GM12878 (cell line): ENCODE data around the gene GLT8D2. TPM values are rescaled to one million over a fixed set of nuclear protein-coding genes. Genes with fewer than 3 reads are reported as not detected.
A peak's percentile ranks its signal among the peaks of the same experiment; 100 is the strongest.

Experiments
- CEBPB ChIP-seq, 2 experiments: fragments of 150-350 bp in 1 of 2; IDR thresholded peaks; 2 replicates each; pipeline ENCODE4 v1.6.1; 2012 to 2014; ENCODE audit warnings: low read depth in 2 of 2, low read length in 2 of 2, borderline replicate concordance in 1 of 2, inconsistent platforms in 1 of 2
- EGR1 ChIP-seq, 2 experiments: IDR thresholded peaks; 1 replicate in 1 of 2; 2 replicates in 1 of 2; pipeline ENCODE4 v1.6.1; 2011 to 2012; ENCODE audit warnings: low read depth in 2 of 2, low read length in 2 of 2, borderline replicate concordance in 1 of 2, mild to moderate bottlenecking in 1 of 2, moderate library complexity in 1 of 2
- GABPA ChIP-seq: IDR thresholded peaks from 2 replicates; pipeline ENCODE4 v1.6.1; 2014; ENCODE audit warnings: antibody characterized with exemption, low read depth, mild to moderate bottlenecking, inconsistent platforms
- GATAD2B ChIP-seq: fragments of 450-650 bp; conservative IDR thresholded peaks from 2 replicates; pipeline ENCODE4 v1.6.1; 2017; ENCODE audit warnings: low read depth, mild to moderate bottlenecking, moderate library complexity
- IKZF2 ChIP-seq, 2 experiments: fragments of 450-650 bp; IDR thresholded peaks; 2 replicates each; pipeline ENCODE4 v1.6.1; 2017; ENCODE audit warnings: mild to moderate bottlenecking in 2 of 2, moderate library complexity in 2 of 2
- KAT2A ChIP-seq: conservative IDR thresholded peaks from 2 replicates; pipeline ENCODE4 v1.6.1; 2011; ENCODE audit warnings: low read depth, low read length; ENCODE audit not compliant: control insufficient read depth
- MEF2A ChIP-seq: IDR thresholded peaks from 2 replicates; pipeline ENCODE4 v1.6.1; 2011; ENCODE audit warnings: low read depth, mild to moderate bottlenecking, low read length, moderate library complexity; ENCODE audit not compliant: insufficient read depth
- MTA3 ChIP-seq: IDR thresholded peaks from 2 replicates; pipeline ENCODE4 v1.6.1; 2012; ENCODE audit warnings: low read length, inconsistent platforms, borderline replicate concordance
- MXI1 ChIP-seq: fragments of 150-350 bp; IDR thresholded peaks from 2 replicates; pipeline ENCODE4 v1.6.1; 2011; ENCODE audit warnings: low read depth, mild to moderate bottlenecking, inconsistent platforms, low read length, improper control_type of control experiment
- MYC ChIP-seq: IDR thresholded peaks from 2 replicates; pipeline ENCODE4 v1.6.1; 2011; ENCODE audit warnings: mild to moderate bottlenecking, low read length, moderate library complexity, inconsistent platforms; ENCODE audit not compliant: insufficient read depth, insufficient replicate concordance, insufficient read length, severe bottlenecking
- NFYB ChIP-seq: IDR thresholded peaks from 2 replicates; pipeline ENCODE4 v1.6.1; 2011; ENCODE audit warnings: low read depth, mild to moderate bottlenecking, low read length, improper control_type of control experiment, moderate library complexity; ENCODE audit not compliant: insufficient read depth
- PAX5 ChIP-seq: IDR thresholded peaks from 2 replicates; pipeline ENCODE4 v1.6.1; 2011; ENCODE audit warnings: low read depth, low read length, borderline replicate concordance
- PAX8 ChIP-seq: fragments of 450-650 bp; IDR thresholded peaks from 2 replicates; pipeline ENCODE4 v1.6.1; 2017; ENCODE audit warnings: mild to moderate bottlenecking, moderate library complexity
- PML ChIP-seq: IDR thresholded peaks from 2 replicates; pipeline ENCODE4 v1.6.1; 2012; ENCODE audit warnings: low read length, inconsistent platforms
- RAD21 ChIP-seq: IDR thresholded peaks from 2 replicates; pipeline ENCODE4 v1.6.1; 2011; ENCODE audit warnings: mild to moderate bottlenecking, low read depth, low read length, moderate library complexity; ENCODE audit not compliant: insufficient read depth
- RAD51 ChIP-seq: fragments of 450-650 bp; IDR thresholded peaks from 2 replicates; pipeline ENCODE4 v1.6.1; 2016; ENCODE audit warnings: moderate library complexity, mild to moderate bottlenecking, inconsistent platforms
- SPI1 ChIP-seq: IDR thresholded peaks from 2 replicates; pipeline ENCODE4 v1.6.1; 2011; ENCODE audit warnings: low read depth, mild to moderate bottlenecking, low read length, moderate library complexity, borderline replicate concordance; ENCODE audit not compliant: insufficient read depth
- SRF ChIP-seq, 2 experiments: IDR thresholded peaks; 2 replicates each; pipeline ENCODE4 v1.6.1; 2011; ENCODE audit warnings: low read depth in 2 of 2, low read length in 2 of 2, mild to moderate bottlenecking in 1 of 2, moderate library complexity in 1 of 2
- TCF12 ChIP-seq: IDR thresholded peaks from 2 replicates; pipeline ENCODE4 v1.6.1; 2011; ENCODE audit warnings: low read depth, mild to moderate bottlenecking, low read length
- TCF7 ChIP-seq: IDR thresholded peaks from 2 replicates; pipeline ENCODE4 v1.6.1; 2014; ENCODE audit warnings: antibody characterized with exemption, borderline replicate concordance
- WRNIP1 ChIP-seq: IDR thresholded peaks from 2 replicates; pipeline ENCODE4 v1.6.1; 2011; ENCODE audit warnings: low read depth, low read length, improper control_type of control experiment, borderline replicate concordance
- polyA plus RNA-seq, 11 experiments: library from polyadenylated mRNA; depleted of rRNA in 4 of 11; unstranded in 6 of 11; stranded (reverse) in 5 of 11; fragments of >200 nt; fragmentation: Nextera tagmentation in 4 of 11; fragmentation: Illumina TruSeq in 1 of 11; extraction: Ambion mirVana in 4 of 11; extraction: Trizol in 1 of 11; gene quantifications; 1 replicate in 1 of 11; 2 replicates in 10 of 11; pipeline versions ENCODE4 v1.2.1 to v1.2.3, GENCODE V29; 2011 to 2016; ENCODE audit warnings: inconsistent platforms in 2 of 11, missing spikeins in 2 of 11, low read depth in 1 of 11
- total RNA-seq, 4 experiments: library from RNA; depleted of rRNA in 3 of 4; stranded (reverse); fragments of >200 nt in 3 of 4; fragmentation: Illumina TruSeq in 1 of 4; extraction: Trizol in 1 of 4; gene quantifications; 2 replicates each; pipeline versions ENCODE4 v1.2.1 to v1.2.3, GENCODE V29; 2013 to 2021
- TF ChIP-seq, protein P1 (sequence below): IDR thresholded peaks from 2 replicates; pipeline ENCODE4 v1.6.1; 2011; ENCODE audit warnings: low read depth, low read length, improper control_type of control experiment, borderline replicate concordance
- TF ChIP-seq, protein P2 (sequence below): fragments of 450-650 bp; IDR thresholded peaks from 2 replicates; pipeline ENCODE4 v1.6.1; 2017; ENCODE audit warnings: mild to moderate bottlenecking
- TF ChIP-seq, protein P3 (sequence below): fragments of 450-650 bp; IDR thresholded peaks from 2 replicates; pipeline ENCODE4 v1.6.1; 2018; ENCODE audit warnings: borderline replicate concordance, mild to moderate bottlenecking; ENCODE audit not compliant: partially characterized antibody

The GLT8D2 gene
- total and polyA plus RNA-seq, 10 of the 15 experiments (the other 5 are each of a cell fraction or from before 2014, with no cell fraction given), result 0.06 to 0.80 (median 0.37) TPM; not detected in 1

DNA sequence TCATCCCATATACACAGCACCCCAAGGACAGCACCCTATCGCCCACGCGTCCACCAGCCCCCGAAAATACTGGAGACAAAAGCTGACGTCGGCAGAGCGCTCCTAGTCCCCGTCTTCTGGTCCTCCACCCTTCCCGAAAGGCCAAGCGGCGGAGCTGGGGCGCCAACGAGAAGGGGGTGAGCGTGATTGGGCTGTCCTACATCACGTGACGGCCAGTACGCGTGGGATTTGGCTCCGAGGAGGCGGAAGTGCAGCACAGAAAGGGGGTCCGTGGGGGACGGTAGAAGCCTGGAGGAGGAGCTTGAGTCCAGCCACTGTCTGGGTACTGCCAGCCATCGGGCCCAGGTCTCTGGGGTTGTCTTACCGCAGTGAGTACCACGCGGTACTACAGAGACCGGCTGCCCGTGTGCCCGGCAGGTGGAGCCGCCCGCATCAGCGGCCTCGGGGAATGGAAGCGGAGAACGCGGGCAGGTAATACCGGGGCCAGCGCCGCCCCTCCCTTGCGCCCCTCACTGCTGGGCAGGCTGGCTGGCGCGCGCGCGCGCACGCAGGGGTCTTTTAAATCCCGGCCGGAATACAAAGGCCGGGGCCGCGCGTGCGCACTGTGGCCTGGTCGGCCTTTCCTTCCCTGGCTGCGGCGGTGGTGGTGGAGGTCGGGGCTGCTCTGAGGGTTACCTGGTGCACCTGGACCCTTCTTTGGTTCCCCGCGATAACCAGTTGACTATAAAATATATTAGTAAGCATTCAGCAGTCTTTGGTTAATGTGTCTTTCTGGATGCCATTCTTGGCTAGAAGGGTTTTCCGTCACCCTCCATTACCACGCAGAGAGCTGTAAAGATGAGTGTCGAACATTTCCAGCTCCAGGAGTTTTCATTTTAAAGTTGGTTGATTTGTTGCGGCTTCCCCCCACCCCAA is 84.1 kb downstream of the GLT8D2 start, which contains the start of gene TDG (continued):
- TF ChIP-seq MTA3 (no peak), CEBPB (IDR thresholded peaks at IDR 0.05; ENCODE audit: borderline replicate concordance in 1 of 2, low read depth in 2 of 2, low read length in 2 of 2) (no peak), RAD51 (peak; percentile 99), TCF7 (no peak), SRF (IDR thresholded peaks at IDR 0.05; ENCODE audit: low read depth in 2 of 2, low read length in 2 of 2) (peak in 1 of 2 experiments; percentile 40; a peak in 1 of 4 replicates), PAX8 (no peak), TCF12 (0 out of 2 replicates have a peak, but pooled peaks have one; percentile 28), GATAD2B (peak; percentile 93), IKZF2 (IDR thresholded peaks at IDR 0.05) (peak in 1 of 2 experiments; percentile 34; a peak in 1 of 4 replicates), PAX5 (0 out of 2 replicates have a peak, but pooled peaks have one; percentile 4), NFYB (peak; percentile 92), MXI1 (peak; percentile 51; the same call in 1 of the 2 replicates), WRNIP1 (no peak), KAT2A (no peak), MEF2A (no peak), GABPA (peak; percentile 91), EGR1 (IDR thresholded peaks at IDR 0.05; ENCODE audit: borderline replicate concordance in 1 of 2, low read depth in 2 of 2, low read length in 2 of 2) (peak; percentile 23 to 78), RAD21 (no peak), PML (peak; percentile 95), MYC (peak; percentile 68), SPI1 (peak; percentile 64; the same call in 1 of the 2 replicates)
- TF ChIP-seq, protein P1, sequence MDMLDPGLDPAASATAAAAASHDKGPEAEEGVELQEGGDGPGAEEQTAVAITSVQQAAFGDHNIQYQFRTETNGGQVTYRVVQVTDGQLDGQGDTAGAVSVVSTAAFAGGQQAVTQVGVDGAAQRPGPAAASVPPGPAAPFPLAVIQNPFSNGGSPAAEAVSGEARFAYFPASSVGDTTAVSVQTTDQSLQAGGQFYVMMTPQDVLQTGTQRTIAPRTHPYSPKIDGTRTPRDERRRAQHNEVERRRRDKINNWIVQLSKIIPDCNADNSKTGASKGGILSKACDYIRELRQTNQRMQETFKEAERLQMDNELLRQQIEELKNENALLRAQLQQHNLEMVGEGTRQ, result peak; percentile 95
- TF ChIP-seq, protein P2, sequence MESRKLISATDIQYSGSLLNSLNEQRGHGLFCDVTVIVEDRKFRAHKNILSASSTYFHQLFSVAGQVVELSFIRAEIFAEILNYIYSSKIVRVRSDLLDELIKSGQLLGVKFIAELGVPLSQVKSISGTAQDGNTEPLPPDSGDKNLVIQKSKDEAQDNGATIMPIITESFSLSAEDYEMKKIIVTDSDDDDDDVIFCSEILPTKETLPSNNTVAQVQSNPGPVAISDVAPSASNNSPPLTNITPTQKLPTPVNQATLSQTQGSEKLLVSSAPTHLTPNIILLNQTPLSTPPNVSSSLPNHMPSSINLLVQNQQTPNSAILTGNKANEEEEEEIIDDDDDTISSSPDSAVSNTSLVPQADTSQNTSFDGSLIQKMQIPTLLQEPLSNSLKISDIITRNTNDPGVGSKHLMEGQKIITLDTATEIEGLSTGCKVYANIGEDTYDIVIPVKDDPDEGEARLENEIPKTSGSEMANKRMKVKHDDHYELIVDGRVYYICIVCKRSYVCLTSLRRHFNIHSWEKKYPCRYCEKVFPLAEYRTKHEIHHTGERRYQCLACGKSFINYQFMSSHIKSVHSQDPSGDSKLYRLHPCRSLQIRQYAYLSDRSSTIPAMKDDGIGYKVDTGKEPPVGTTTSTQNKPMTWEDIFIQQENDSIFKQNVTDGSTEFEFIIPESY, result no peak
- TF ChIP-seq, protein P3, sequence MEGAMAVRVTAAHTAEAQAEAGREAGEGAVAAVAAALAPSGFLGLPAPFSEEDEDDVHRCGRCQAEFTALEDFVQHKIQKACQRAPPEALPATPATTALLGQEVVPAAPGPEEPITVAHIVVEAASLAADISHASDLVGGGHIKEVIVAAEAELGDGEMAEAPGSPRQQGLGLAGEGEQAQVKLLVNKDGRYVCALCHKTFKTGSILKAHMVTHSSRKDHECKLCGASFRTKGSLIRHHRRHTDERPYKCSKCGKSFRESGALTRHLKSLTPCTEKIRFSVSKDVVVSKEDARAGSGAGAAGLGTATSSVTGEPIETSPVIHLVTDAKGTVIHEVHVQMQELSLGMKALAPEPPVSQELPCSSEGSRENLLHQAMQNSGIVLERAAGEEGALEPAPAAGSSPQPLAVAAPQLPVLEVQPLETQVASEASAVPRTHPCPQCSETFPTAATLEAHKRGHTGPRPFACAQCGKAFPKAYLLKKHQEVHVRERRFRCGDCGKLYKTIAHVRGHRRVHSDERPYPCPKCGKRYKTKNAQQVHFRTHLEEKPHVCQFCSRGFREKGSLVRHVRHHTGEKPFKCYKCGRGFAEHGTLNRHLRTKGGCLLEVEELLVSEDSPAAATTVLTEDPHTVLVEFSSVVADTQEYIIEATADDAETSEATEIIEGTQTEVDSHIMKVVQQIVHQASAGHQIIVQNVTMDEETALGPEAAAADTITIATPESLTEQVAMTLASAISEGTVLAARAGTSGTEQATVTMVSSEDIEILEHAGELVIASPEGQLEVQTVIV, result peak; percentile 89
